Raji (cell line): ENCODE measurements around the gene MNS1.

ENCODE experiments used
- POLR2A ChIP-seq: IDR thresholded peaks from 2 replicates; pipeline ENCODE4 v1.6.1; 2011; ENCODE audit warnings: low read depth, low read length, control low read depth; ENCODE audit not compliant: insufficient read depth

MNS1 gene

GRCh38 chr15:56385908-56386307, 79.0 kb downstream of the MNS1 start:
- TF ChIP-seq POLR2A, result no peak

- no peak for TF ChIP-seq POLR2A
These were observed 81.9 kb downstream of the MNS1 start for GRCh38 chr15:56383010-56383409.
